ENCODE results near the gene GJB2.

GJB2 gene

DNA sequence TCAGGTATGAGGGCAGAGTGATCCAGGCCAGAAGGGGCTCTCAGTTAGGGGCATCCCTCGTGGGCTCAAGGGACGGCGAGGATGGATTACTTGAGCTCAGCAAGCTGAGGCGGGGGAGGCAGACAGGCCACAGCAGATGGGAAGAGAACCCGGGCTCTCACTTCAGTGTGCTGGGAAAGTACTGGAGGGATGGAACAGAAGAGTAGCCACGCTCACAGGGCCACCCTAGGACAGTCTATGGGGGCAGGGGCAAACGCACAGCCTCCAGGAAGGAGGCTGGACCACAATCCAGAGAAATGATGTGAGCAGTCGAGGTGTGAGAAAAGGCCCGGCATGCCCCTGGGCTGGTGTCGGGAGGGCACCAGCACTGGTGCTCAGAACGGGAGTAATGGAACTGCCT lies 41.1 kb downstream of the GJB2 start:
- H3K36me3 ChIP-seq (ENCODE audit: insufficient read depth, low read length), result no peaks in the 10 kb centered on the region
- H3K4me2 ChIP-seq (ENCODE audit: low read depth, low read length, poor library complexity, severe bottlenecking), result no peak overlapping the region
- TF ChIP-seq EZH2phosphoT487 (IDR thresholded peaks at IDR 0.05; ENCODE audit: borderline replicate concordance), result no peak
- TF ChIP-seq, protein P1, sequence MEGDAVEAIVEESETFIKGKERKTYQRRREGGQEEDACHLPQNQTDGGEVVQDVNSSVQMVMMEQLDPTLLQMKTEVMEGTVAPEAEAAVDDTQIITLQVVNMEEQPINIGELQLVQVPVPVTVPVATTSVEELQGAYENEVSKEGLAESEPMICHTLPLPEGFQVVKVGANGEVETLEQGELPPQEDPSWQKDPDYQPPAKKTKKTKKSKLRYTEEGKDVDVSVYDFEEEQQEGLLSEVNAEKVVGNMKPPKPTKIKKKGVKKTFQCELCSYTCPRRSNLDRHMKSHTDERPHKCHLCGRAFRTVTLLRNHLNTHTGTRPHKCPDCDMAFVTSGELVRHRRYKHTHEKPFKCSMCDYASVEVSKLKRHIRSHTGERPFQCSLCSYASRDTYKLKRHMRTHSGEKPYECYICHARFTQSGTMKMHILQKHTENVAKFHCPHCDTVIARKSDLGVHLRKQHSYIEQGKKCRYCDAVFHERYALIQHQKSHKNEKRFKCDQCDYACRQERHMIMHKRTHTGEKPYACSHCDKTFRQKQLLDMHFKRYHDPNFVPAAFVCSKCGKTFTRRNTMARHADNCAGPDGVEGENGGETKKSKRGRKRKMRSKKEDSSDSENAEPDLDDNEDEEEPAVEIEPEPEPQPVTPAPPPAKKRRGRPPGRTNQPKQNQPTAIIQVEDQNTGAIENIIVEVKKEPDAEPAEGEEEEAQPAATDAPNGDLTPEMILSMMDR (conservative IDR thresholded peaks at IDR 0.05; ENCODE audit: low read length), result no peak
- no peaks in the 10 kb centered on the region for H3K27me3 ChIP-seq (ENCODE audit: insufficient read depth, low read length, poor library complexity, severe bottlenecking)
- no peaks in the 10 kb centered on the region for H4K20me1 ChIP-seq (ENCODE audit: insufficient read depth, low read length, poor library complexity, severe bottlenecking)
- no peaks in the 10 kb centered on the region for H3F3A ChIP-seq (ENCODE audit: low read depth)
- H3K79me2 ChIP-seq (ENCODE audit: insufficient read depth, low read length), result no peaks in the 10 kb centered on the region
- no peak overlapping the region for H2AFZ ChIP-seq (ENCODE audit: low read length)
- no peaks in the 10 kb centered on the region for H3K9me3 ChIP-seq (ENCODE audit: insufficient read depth, low read depth, low read length)
- no peaks in the 10 kb centered on the region for H3K9me2 ChIP-seq (replicated peaks; ENCODE audit: low read depth, low read length)
- no peak overlapping the region for H3K9ac ChIP-seq (ENCODE audit: low read depth, low read length, poor library complexity, severe bottlenecking)
- no peaks in the 10 kb centered on the region for H3K4me1 ChIP-seq (ENCODE audit: insufficient read depth, low read length, poor library complexity, severe bottlenecking)
- no peak overlapping the region for H3K4me3 ChIP-seq (ENCODE audit: low read length, poor library complexity, severe bottlenecking)

GRCh38 chr13:20151016-20151415 lies 41.7 kb downstream of the GJB2 start:
- no peak overlapping the region for H3K9ac ChIP-seq (ENCODE audit: low read depth, low read length, poor library complexity, severe bottlenecking)
- no peak overlapping the region for H3K4me3 ChIP-seq (ENCODE audit: low read length, poor library complexity, severe bottlenecking)
- no peaks in the 10 kb centered on the region for H3K9me3 ChIP-seq (ENCODE audit: insufficient read depth, low read depth, low read length)
- TF ChIP-seq, protein P1 (conservative IDR thresholded peaks at IDR 0.05; ENCODE audit: low read length), result no peak
- TF ChIP-seq EZH2phosphoT487 (IDR thresholded peaks at IDR 0.05; ENCODE audit: borderline replicate concordance), result no peak
- no peaks in the 10 kb centered on the region for H3K27me3 ChIP-seq (ENCODE audit: insufficient read depth, low read length, poor library complexity, severe bottlenecking)
- no peaks in the 10 kb centered on the region for H3F3A ChIP-seq (ENCODE audit: low read depth)
- no peaks in the 10 kb centered on the region for H3K9me2 ChIP-seq (replicated peaks; ENCODE audit: low read depth, low read length)
- H2AFZ ChIP-seq (ENCODE audit: low read length), result no peak overlapping the region
- H3K36me3 ChIP-seq (ENCODE audit: insufficient read depth, low read length), result no peaks in the 10 kb centered on the region
- no peaks in the 10 kb centered on the region for H3K4me1 ChIP-seq (ENCODE audit: insufficient read depth, low read length, poor library complexity, severe bottlenecking)
- no peaks in the 10 kb centered on the region for H4K20me1 ChIP-seq (ENCODE audit: insufficient read depth, low read length, poor library complexity, severe bottlenecking)
- H3K79me2 ChIP-seq (ENCODE audit: insufficient read depth, low read length), result no peaks in the 10 kb centered on the region
- H3K4me2 ChIP-seq (ENCODE audit: low read depth, low read length, poor library complexity, severe bottlenecking), result no peak overlapping the region

- no peak overlapping the region for H2AFZ ChIP-seq (ENCODE audit: low read length)
Observed at GRCh38 chr13:20150561-20150960, 42.2 kb downstream of the GJB2 start.

More at GRCh38 chr13:20150561-20150960, 42.2 kb downstream of the GJB2 start:
- Histone ChIP-seq H3K9ac (ENCODE audit: low read depth, low read length, poor library complexity, severe bottlenecking) (no peak overlapping the region), H3K79me2 (ENCODE audit: insufficient read depth, low read length) (no peaks in the 10 kb centered on the region), H3F3A (ENCODE audit: low read depth) (no peaks in the 10 kb centered on the region), H3K36me3 (ENCODE audit: insufficient read depth, low read length) (no peaks in the 10 kb centered on the region), H4K20me1 (ENCODE audit: insufficient read depth, low read length, poor library complexity, severe bottlenecking) (no peaks in the 10 kb centered on the region), H3K4me1 (ENCODE audit: insufficient read depth, low read length, poor library complexity, severe bottlenecking) (no peaks in the 10 kb centered on the region), H3K4me2 (ENCODE audit: low read depth, low read length, poor library complexity, severe bottlenecking) (no peak overlapping the region), H3K9me3 (ENCODE audit: insufficient read depth, low read depth, low read length) (no peaks in the 10 kb centered on the region), H3K9me2 (replicated peaks; ENCODE audit: low read depth, low read length) (no peaks in the 10 kb centered on the region), H3K4me3 (ENCODE audit: low read length, poor library complexity, severe bottlenecking) (no peak overlapping the region), H3K27me3 (ENCODE audit: insufficient read depth, low read length, poor library complexity, severe bottlenecking) (no peaks in the 10 kb centered on the region)
- TF ChIP-seq, protein P1 (conservative IDR thresholded peaks at IDR 0.05; ENCODE audit: low read length), result no peak
- TF ChIP-seq EZH2phosphoT487 (IDR thresholded peaks at IDR 0.05; ENCODE audit: borderline replicate concordance), result no peak

All from Loucy (cell line).